OCI-LY3 (cell line): ENCODE measurements around the gene STX18.

ENCODE experiments used
- H2AFZ ChIP-seq: fragments of 200-600, 300-600 bp; shearing (Covaris generic); 2 replicates; pipeline ENCODE4 v1.6.0; 2014; ENCODE audit warnings: antibody characterized with exemption, low read depth, low read length
- H3K27ac ChIP-seq: fragments of 200-600, 300-600 bp; sonication (generic); 2 replicates; pipeline ENCODE4 v1.5.1; 2014; ENCODE audit warnings: mild to moderate bottlenecking, low read length, moderate library complexity, mixed read lengths
- H3K27me3 ChIP-seq: fragments of 200-600, 300-600 bp; sonication (generic); 2 replicates; pipeline ENCODE4 v1.6.1; 2014; ENCODE audit warnings: low read depth, low read length, mixed read lengths
- H3K36me3 ChIP-seq: fragments of 200-600, 300-600 bp; sonication (generic); replicated peaks from 2 replicates; pipeline ENCODE3; 2014; ENCODE audit warnings: low read depth, low read length, mixed read lengths
- H3K4me1 ChIP-seq: fragments of 300-600, 200-600 bp; sonication (generic); 2 replicates; pipeline ENCODE4 v1.6.1; 2014; ENCODE audit warnings: low read length, mixed read lengths
- H3K4me2 ChIP-seq: fragments of 200-600, 300-600 bp; sonication (generic); 2 replicates; pipeline ENCODE4 v1.6.1; 2014; ENCODE audit warnings: low read length, mixed read lengths
- H3K4me3 ChIP-seq: fragments of 300-600, 200-600 bp; sonication (generic); 2 replicates; pipeline ENCODE4 v1.5.1; 2014; ENCODE audit warnings: antibody characterized with exemption, mild to moderate bottlenecking, low read length, moderate library complexity
- H3K79me2 ChIP-seq: fragments of 300-600, 200-600 bp; shearing (Covaris generic); 2 replicates; pipeline ENCODE4 v1.6.1; 2014; ENCODE audit warnings: mild to moderate bottlenecking, low read length, mixed read lengths
- H3K9ac ChIP-seq: fragments of 300-600, 200-600 bp; shearing (Covaris generic); 2 replicates; pipeline ENCODE4 v1.6.0; 2014; ENCODE audit warnings: mild to moderate bottlenecking, low read length, moderate library complexity
- H3K9me3 ChIP-seq: fragments of 200-600, 300-600 bp; shearing (Covaris generic); 2 replicates; pipeline ENCODE4 v1.6.1; 2014; ENCODE audit warnings: low read length, mixed read lengths; ENCODE audit not compliant: insufficient read depth
- H4K20me1 ChIP-seq: fragments of 200-600, 300-600 bp; sonication (generic); 2 replicates; pipeline ENCODE4 v1.6.1; 2016; ENCODE audit warnings: low read length, mixed read lengths; ENCODE audit not compliant: insufficient read depth
- EZH2phosphoT487 ChIP-seq: fragments of 200-600 bp; shearing (Covaris generic); IDR thresholded peaks from 2 replicates; pipeline ENCODE4 v1.6.1; 2018; ENCODE audit warnings: antibody characterized with exemption, mixed run types, low read depth
- TF ChIP-seq, protein P1 (sequence below): fragments of 200-600, 300-600 bp; sonication (generic); IDR thresholded peaks from 2 replicates; pipeline ENCODE4 v1.5.1; 2014; ENCODE audit warnings: antibody characterized with exemption, low read length, low read depth

Gene STX18

GRCh38 chr4:4534515-4535145, 7.2 kb downstream of the STX18 start:
- no peaks in the 10 kb centered on the region for H3K9me3 ChIP-seq
- H3K4me2 ChIP-seq: no peak overlapping the region
- peaks cover 83% of the 10 kb centered on the region for H4K20me1 ChIP-seq
- no peaks in the 10 kb centered on the region for H3K27me3 ChIP-seq
- H3K79me2 ChIP-seq: peaks cover 97% of the 10 kb centered on the region
- H3K36me3 ChIP-seq: no peaks in the 10 kb centered on the region
- H2AFZ ChIP-seq: no peak overlapping the region
- no peak for TF ChIP-seq EZH2phosphoT487
- TF ChIP-seq, protein P1, sequence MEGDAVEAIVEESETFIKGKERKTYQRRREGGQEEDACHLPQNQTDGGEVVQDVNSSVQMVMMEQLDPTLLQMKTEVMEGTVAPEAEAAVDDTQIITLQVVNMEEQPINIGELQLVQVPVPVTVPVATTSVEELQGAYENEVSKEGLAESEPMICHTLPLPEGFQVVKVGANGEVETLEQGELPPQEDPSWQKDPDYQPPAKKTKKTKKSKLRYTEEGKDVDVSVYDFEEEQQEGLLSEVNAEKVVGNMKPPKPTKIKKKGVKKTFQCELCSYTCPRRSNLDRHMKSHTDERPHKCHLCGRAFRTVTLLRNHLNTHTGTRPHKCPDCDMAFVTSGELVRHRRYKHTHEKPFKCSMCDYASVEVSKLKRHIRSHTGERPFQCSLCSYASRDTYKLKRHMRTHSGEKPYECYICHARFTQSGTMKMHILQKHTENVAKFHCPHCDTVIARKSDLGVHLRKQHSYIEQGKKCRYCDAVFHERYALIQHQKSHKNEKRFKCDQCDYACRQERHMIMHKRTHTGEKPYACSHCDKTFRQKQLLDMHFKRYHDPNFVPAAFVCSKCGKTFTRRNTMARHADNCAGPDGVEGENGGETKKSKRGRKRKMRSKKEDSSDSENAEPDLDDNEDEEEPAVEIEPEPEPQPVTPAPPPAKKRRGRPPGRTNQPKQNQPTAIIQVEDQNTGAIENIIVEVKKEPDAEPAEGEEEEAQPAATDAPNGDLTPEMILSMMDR: no peak
- no peak overlapping the region for H3K9ac ChIP-seq
- no peak overlapping the region for H3K27ac ChIP-seq
- no peak overlapping the region for H3K4me3 ChIP-seq
- peaks cover 37% of the 10 kb centered on the region for H3K4me1 ChIP-seq

GRCh38 chr4:4533461-4534169, 8.2 kb downstream of the STX18 start:
- TF ChIP-seq, protein P1: no peak
- no peak for TF ChIP-seq EZH2phosphoT487
- H3K79me2 ChIP-seq: peaks cover 96% of the 10 kb centered on the region
- peaks cover 31% of the 10 kb centered on the region for H3K4me1 ChIP-seq

DNA sequence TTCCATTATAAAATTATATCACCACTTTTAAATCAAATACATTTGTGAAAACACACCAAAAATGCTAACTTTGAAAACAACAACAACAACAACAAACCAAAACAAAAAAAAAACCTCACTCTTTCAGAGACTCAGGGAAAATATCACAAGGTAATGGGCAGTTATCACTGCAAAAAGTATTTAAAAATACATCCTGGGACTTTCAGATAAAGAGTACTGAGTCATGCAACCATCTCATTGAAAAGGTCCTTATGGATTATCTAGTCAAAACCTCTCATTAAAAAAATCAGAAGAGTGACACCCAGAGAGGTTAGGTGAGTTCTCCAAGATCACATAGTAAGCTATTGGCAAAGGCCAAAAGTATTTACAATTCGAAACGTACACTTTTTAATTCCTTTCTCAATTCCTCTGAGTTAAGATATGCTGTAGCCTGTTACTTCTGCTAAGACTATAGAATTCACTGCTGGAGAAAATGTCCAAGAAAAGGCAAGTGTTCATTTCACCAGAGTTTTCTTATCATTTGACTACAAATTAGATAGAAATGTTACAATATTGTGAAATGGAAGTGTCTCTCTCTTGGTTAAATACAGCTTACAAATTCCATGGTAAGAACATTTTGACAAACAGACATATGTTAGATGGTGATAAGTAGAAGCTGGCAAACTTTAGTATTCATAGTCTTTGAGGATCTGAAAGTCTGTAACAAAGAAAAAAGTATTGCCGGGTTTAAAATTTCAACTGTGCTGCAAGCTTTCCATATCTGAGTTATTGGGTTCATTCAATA, 9.3 kb downstream of the STX18 start:
- Histone ChIP-seq H3K9me3 (no peaks in the 10 kb centered on the region), H2AFZ (no peak overlapping the region), H3K4me2 (peak overlapping the region; percentile 61), H3K4me3 (no peak overlapping the region), H3K79me2 (peaks cover 94% of the 10 kb centered on the region), H3K36me3 (no peaks in the 10 kb centered on the region), H3K27me3 (no peaks in the 10 kb centered on the region), H3K27ac (peak overlapping the region; percentile 10; the same call in 1 of the 2 replicates), H3K9ac (no peak overlapping the region), H4K20me1 (peaks cover 75% of the 10 kb centered on the region), H3K4me1 (peaks cover 31% of the 10 kb centered on the region)
- TF ChIP-seq EZH2phosphoT487: no peak
- TF ChIP-seq, protein P1: no peak

More at GRCh38 chr4:4533461-4534169, 8.2 kb downstream of the STX18 start:
- Histone ChIP-seq H3K4me2 (peak overlapping the region; percentile 61), H3K9me3 (no peaks in the 10 kb centered on the region), H4K20me1 (peaks cover 81% of the 10 kb centered on the region), H3K4me3 (peak overlapping the region; percentile 24; the same call in 1 of the 2 replicates), H3K27me3 (no peaks in the 10 kb centered on the region), H3K36me3 (no peaks in the 10 kb centered on the region), H3K27ac (no peak overlapping the region), H3K9ac (no peak overlapping the region), H2AFZ (no peak overlapping the region)

DNA sequence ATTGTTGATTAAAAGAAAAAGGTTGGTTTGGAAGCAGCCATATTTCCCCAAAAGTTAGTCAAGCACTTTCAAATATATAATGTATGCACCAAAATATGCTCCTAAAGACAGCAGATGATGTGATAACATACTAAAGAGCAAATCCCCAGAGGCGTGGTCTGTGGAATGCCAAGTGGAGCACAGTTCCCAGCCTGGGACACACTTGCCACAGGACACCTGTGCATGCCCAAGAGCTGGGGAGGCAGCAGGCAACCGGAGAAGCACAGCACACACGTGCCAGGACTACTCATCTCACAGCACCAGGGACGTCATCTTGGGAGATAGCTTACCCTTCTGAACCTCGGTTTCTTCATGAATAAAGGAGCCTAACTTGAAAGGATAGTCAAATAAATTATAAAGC, 12.5 kb downstream of the STX18 start:
- Histone ChIP-seq H2AFZ (no peak overlapping the region), H3K4me2 (no peak overlapping the region), H4K20me1 (peaks cover 44% of the 10 kb centered on the region), H3K9me3 (no peaks in the 10 kb centered on the region), H3K9ac (no peak overlapping the region), H3K79me2 (peaks cover 78% of the 10 kb centered on the region), H3K27ac (no peak overlapping the region), H3K27me3 (no peaks in the 10 kb centered on the region), H3K4me3 (no peak overlapping the region), H3K4me1 (peaks cover 45% of the 10 kb centered on the region), H3K36me3 (peaks cover 11% of the 10 kb centered on the region)
- TF ChIP-seq, protein P1: no peak
- no peak for TF ChIP-seq EZH2phosphoT487
